Kidney (tissue), 14 donors: ENCODE data around the gene FADS2. TPM values are rescaled to one million over a fixed set of nuclear protein-coding genes. Genes with fewer than 3 reads are reported as not detected.

Source experiments
- DNase-seq, 5 donors: peaks; one replicate each; pipeline ENCODE4 v3.0.0-alpha.2; 2013 to 2020
- FAIRE-seq: peaks from 2 replicates; lab custom pipeline; 2012; peaks lifted over from hg19 to GRCh38; lab: Jason Lieb, UNC
- H3K27ac ChIP-seq, 2 donors: one replicate each; pipeline ENCODE4 v1.7.0; 2013; ENCODE audit warnings: low read depth in 2 of 2, low read length in 2 of 2, inconsistent platforms in 1 of 2
- H3K27me3 ChIP-seq: one replicate; pipeline ENCODE4 v1.7.1; 2013; ENCODE audit warnings: low read length, inconsistent platforms; ENCODE audit not compliant: control insufficient read depth, insufficient read depth
- H3K36me3 ChIP-seq, 3 donors: one replicate each; pipeline versions ENCODE4 v1.7.0 to v1.7.1; 2013; ENCODE audit warnings: low read length in 3 of 3, control low read depth in 1 of 3, inconsistent platforms in 1 of 3; ENCODE audit not compliant: insufficient read depth in 3 of 3, control insufficient read depth in 2 of 3
- H3K4me1 ChIP-seq, 3 donors: one replicate each; pipeline versions ENCODE4 v1.7.0 to v1.7.1; 2013; ENCODE audit warnings: low read length in 3 of 3, inconsistent platforms in 1 of 3, low read depth in 1 of 3; ENCODE audit not compliant: control insufficient read depth in 2 of 3, insufficient read depth in 2 of 3
- H3K4me3 ChIP-seq, 3 donors: one replicate each; pipeline versions ENCODE4 v1.7.0 to v1.8.1; 2013; ENCODE audit warnings: low read length in 3 of 3, control low read depth in 1 of 3, inconsistent platforms in 1 of 3
- H3K9ac ChIP-seq, 3 donors: one replicate each; pipeline versions ENCODE4 v1.7.0 to v1.7.1; 2013; ENCODE audit warnings: low read length in 3 of 3, control low read depth in 1 of 3, inconsistent platforms in 1 of 3
- H3K9me3 ChIP-seq, 3 donors: one replicate each; pipeline versions ENCODE4 v1.7.0 to v1.7.1; 2013; ENCODE audit warnings: low read length in 3 of 3, control low read depth in 1 of 3, inconsistent platforms in 1 of 3; ENCODE audit not compliant: control insufficient read depth in 2 of 3, insufficient read depth in 1 of 3
- intact Hi-C: fragments of 100-400 bp; cut with DNase I; formaldehyde crosslinking; loops from one replicate; pipeline ENCODE4 v1.11.1; 2022
- polyA plus RNA-seq: library from polyadenylated mRNA; stranded (reverse); fragments of 350-450 nt; fragmentation: Illumina TruSeq; extraction: RNeasy Lipid Tissue Mini Kit (QIAGEN cat#74804); gene quantifications from one replicate; pipeline ENCODE4 v1.2.3, GENCODE V29; 2014; ENCODE audit warnings: low read depth, low replicate concordance; ENCODE audit not compliant: insufficient read depth
- total RNA-seq: library from RNA; stranded (reverse); fragmentation: NEBNext Ultra II Directional; extraction: Animal tissue kit (Norgen Biotek cat#: 25700); gene quantifications from one replicate; pipeline ENCODE4 v1.2.1, GENCODE V29; 2021
- TF ChIP-seq, protein P1 (sequence below): IDR thresholded peaks from 3 replicates; pipeline ENCODE4 v1.5.1; 2012; ENCODE audit warnings: mild to moderate bottlenecking, moderate library complexity, borderline replicate concordance; ENCODE audit not compliant: insufficient read depth; ENCODE audit errors: extremely low read depth
- donor health status: control.
- donor health status: control.
- donor health status: control.
- donor health status: control.
- donor health status: control.
- donor health status: DM: yes; HTN: yes; CAD: no.
- donor health status: Normal renal cell carcinoma (clear cell type).

The FADS2 gene
- total and polyA plus RNA-seq, 2 donors from 2014 or later: 9.8 to 49.2 TPM

DNA sequence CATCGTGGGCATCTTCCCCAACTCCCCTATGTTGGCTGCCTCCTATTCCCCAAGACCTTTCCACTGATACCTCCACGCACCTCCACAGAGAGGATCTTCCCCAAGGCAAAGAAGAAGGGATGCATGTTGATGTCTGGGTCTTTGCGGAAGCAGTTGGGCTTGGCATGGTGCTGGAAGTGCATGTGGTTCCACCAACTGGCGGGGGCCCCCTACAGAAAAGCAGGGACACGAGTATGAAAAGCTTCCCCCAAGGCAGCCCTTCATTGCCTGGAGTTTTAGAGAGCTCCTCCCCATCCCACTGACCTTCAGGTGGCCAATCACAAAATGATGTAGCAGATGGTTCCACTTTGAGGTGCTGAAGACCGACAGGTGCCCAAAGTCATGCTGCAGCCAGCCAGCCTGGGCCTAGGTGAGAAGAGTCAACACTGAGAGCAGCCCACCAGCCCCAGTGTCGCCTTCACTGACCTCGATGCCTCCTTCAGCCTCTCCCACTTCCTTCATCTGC, 17.4 kb upstream of the FADS2 start:
- Histone ChIP-seq H3K9me3 (no peaks in the 10 kb centered on the region), H3K36me3 (peaks cover 0 to 3% (median 2%) of the 10 kb centered on the region in 3 donors)
- no peak for DNase-seq

DNA sequence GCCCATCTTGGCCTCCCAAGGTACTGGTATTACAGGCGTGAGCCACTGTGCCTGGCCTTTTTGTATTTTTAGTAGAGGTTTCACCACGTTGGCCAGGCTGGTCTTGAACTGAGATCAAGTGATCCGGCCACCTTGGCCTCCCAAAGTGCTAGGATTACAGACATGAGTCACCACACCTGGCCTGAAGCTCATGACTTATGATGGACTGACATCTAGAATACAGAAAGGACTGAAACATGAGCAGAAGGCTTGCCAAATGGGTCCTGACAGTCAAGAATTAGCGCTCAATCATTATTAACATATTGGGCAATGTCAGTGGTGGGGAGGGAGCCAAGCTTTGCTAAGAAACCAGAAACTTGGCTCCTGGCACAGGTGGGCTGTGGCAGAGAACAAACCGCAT, 16.3 kb upstream of the FADS2 start:
- Histone ChIP-seq H3K27ac (no peak overlapping the region), H3K36me3 (peaks cover 0 to 3% (median 2%) of the 10 kb centered on the region in 3 donors), H3K4me3 (no peak overlapping the region), H3K9me3 (no peaks in the 10 kb centered on the region), H3K9ac (no peak overlapping the region), H3K27me3 (no peaks in the 10 kb centered on the region), H3K4me1 (peaks cover 0 to 6% (median 0%) of the 10 kb centered on the region in 3 donors)
- FAIRE-seq (no peak), DNase-seq (no peak)
- intact Hi-C loops: no loop called here
- TF ChIP-seq, protein P1, sequence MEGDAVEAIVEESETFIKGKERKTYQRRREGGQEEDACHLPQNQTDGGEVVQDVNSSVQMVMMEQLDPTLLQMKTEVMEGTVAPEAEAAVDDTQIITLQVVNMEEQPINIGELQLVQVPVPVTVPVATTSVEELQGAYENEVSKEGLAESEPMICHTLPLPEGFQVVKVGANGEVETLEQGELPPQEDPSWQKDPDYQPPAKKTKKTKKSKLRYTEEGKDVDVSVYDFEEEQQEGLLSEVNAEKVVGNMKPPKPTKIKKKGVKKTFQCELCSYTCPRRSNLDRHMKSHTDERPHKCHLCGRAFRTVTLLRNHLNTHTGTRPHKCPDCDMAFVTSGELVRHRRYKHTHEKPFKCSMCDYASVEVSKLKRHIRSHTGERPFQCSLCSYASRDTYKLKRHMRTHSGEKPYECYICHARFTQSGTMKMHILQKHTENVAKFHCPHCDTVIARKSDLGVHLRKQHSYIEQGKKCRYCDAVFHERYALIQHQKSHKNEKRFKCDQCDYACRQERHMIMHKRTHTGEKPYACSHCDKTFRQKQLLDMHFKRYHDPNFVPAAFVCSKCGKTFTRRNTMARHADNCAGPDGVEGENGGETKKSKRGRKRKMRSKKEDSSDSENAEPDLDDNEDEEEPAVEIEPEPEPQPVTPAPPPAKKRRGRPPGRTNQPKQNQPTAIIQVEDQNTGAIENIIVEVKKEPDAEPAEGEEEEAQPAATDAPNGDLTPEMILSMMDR: no peak

More for the DNA sequence above, 17.4 kb upstream of the FADS2 start:
- TF ChIP-seq, protein P1: no peak
- no peak overlapping the region for H3K27ac ChIP-seq
- no peak overlapping the region for H3K9ac ChIP-seq
- H3K4me3 ChIP-seq: no peak overlapping the region
- FAIRE-seq: no peak
- H3K27me3 ChIP-seq: no peaks in the 10 kb centered on the region
- intact Hi-C loops: no loop called here
- peaks cover 0 to 2% (median 0%) of the 10 kb centered on the region in 3 donors for H3K4me1 ChIP-seq

DNA sequence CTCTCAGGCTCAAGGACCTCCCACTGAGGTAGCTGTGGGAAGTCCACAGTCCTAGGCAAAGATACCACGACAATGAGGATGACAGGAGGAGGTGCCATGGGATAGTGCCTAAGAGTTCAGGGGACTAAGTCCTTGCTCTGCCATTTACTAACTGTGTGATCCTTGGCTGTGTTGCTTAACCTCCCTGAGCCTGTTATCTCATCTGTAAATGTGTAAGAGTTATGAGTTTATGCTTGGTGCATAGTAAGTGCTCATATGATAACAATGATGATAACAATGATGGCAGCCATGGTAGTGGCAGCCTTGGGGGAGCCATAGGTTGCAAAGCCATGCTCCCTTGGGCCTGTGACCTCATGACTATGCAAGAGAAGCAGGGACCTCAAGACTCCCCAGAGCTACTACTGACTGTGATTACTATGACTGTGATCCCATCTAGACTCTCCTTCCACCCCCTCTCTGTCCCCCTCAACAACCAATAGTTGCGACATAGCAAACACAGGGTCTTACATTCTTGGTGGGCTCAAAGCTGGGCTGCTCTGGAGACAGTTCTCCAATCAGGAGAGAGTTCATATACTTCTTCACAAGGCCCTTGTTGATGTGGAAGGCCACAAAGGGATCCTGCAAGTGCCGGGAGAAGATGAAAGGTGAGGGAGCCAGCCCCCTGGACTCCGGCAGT, 15.2 kb upstream of the FADS2 start:
- intact Hi-C loops: no loop called here

More for the DNA sequence above, 15.2 kb upstream of the FADS2 start:
- FAIRE-seq (no peak), DNase-seq (peak in 1 of 5 donors; percentile 31)
- TF ChIP-seq, protein P1: no peak
- H3K36me3 ChIP-seq: peaks cover 0 to 3% (median 2%) of the 10 kb centered on the region in 3 donors
- no peak overlapping the region for H3K9ac ChIP-seq
- H3K27ac ChIP-seq: no peak overlapping the region
- H3K4me1 ChIP-seq: peaks cover 0 to 8% (median 0%) of the 10 kb centered on the region in 3 donors
- H3K9me3 ChIP-seq: no peaks in the 10 kb centered on the region
- H3K4me3 ChIP-seq: no peak overlapping the region
- no peaks in the 10 kb centered on the region for H3K27me3 ChIP-seq
